ENCODE data around the gene POU2AF3.

Gene POU2AF3

GRCh38 chr11:111353776-111354600 lies 55.6 kb downstream of the POU2AF3 start:
- DNase-seq (ENCODE audit: low spot score): no peak

- no peak for DNase-seq (ENCODE audit: low spot score)
These were observed 56.2 kb downstream of the POU2AF3 start for GRCh38 chr11:111354601-111354891.

GRCh38 chr11:111355101-111355500 lies 56.8 kb downstream of the POU2AF3 start:
- DNase-seq (ENCODE audit: low spot score): no peak

DNA sequence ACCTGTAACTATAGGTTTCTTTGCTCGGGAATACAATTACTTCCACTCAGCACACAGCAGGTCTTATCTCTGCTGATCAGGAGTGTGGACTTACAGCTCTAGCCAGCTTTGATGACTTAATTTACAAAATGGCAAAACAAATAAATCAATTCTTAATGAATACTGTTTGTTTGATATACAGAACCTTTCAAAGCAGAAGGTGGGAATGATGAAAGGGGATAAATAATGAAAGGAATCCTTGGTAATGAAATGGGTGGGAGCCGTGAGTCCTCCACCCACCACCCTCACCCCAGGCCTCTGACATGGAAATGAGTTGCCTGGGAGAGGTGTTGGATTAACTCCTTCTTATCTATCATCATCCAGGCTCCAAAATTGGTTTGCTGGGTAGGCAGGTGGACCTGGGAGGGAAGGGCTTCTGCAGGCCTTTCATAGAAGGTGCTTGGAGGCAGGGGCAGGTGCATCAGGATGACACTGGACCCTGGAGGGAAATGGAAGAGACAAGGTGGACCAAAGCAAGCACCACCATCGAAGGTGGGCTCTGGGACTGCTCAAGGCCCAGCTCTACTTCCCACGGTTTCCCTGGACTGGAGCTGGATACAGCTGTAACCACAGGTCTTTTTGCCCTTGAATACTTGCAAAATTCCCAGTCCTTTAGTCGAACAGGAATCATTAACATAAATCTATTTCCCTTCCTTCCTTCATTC lies 57.8 kb downstream of the POU2AF3 start:
- no peak for DNase-seq (ENCODE audit: low spot score)

DNA sequence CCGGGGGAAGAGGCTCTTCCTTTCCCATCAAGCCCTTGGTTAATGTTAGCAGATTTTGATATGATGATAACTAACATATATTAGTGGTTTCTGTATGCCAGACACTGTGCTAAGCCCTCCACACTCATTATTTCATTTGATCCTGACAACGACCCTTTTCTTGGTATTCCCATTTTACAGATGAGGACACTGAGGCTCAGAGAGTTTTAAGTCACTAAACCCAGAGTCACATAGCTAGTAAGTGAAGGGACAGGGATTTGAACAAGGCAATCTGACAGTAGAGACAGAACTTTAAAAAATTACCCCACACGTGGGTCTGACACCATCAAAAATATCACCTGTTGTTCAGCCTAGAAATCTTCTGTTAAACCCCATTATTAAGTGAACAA lies 58.3 kb downstream of the POU2AF3 start:
- DNase-seq (ENCODE audit: low spot score): no peak

DNA sequence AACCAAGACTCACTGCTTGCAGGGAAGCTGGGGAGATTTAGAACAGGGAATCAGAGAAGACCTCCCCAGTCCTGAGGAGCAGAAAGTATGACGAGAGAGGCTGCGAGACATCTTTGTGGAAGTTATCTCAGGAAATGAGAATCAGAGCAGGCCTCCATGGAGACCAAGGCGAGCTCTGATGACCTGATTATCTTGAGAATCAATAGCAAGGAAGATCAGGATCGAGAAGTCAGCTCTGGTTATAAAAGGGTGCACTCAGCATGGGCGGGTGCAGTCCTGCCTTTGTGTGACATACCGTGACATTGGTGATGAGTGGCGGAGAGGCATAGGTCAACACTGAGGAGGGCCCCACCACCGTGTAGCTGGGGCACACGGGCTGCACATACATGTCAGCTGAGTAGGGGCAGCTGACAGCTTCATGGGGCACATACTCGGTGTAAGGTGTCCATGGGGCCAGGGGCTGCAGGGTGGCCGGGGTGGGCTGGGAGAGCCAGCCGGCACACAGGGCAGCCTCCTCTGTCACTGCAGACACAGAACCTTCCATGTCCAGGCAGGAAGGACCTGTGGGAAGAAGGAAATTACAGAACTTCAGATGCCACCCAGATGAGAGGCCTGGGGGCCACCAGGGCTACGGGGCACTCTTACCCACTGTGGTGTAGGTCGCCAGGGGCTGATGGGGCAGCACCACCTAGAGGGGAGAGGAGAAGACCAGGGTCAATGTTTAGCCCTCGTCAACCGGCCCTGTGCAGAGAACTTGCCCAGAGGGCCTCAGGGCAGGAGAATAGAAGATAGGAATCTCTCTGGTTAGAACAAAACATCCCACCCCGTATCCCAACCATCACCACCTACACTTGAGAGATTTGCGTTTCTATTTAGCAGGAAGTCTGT lies 59.0 kb downstream of the POU2AF3 start:
- no peak for DNase-seq (ENCODE audit: low spot score)
